Fibroblast of the aortic adventitia (primary cell): ENCODE results near the gene NUB1. TPM values are rescaled to one million over a fixed set of nuclear protein-coding genes. Genes with fewer than 3 reads are reported as not detected.

Source experiments
- DNase-seq: peaks from one replicate; pipeline ENCODE4 v3.0.0-alpha.2; 2010; ENCODE audit warnings: low read depth
- H3K4me3 ChIP-seq: 2 replicates; pipeline ENCODE4 v1.5.1; 2011; ENCODE audit warnings: low read depth, mild to moderate bottlenecking, control low read depth, low read length, moderate library complexity
- CTCF ChIP-seq: IDR thresholded peaks from 2 replicates; pipeline ENCODE4 v1.5.1; 2011; ENCODE audit warnings: mild to moderate bottlenecking, low read length, control low read depth, inconsistent platforms; ENCODE audit not compliant: insufficient read depth
- total RNA-seq: library from RNA; depleted of rRNA; stranded (reverse); fragments of >200 nt; gene quantifications from 2 replicates; pipeline ENCODE4 v1.2.3, GENCODE V29; 2012; ENCODE audit warnings: low replicate concordance

Gene NUB1
- total RNA-seq, 1 donor: 46.5 TPM

GRCh38 chr7:151397026-151397425 lies 55.4 kb downstream of the NUB1 start:
- TF ChIP-seq CTCF: no peak
- no peak for DNase-seq
- H3K4me3 ChIP-seq: no peak overlapping the region

- TF ChIP-seq CTCF: no peak
- no peak overlapping the region for H3K4me3 ChIP-seq
- no peak for DNase-seq
Measured at GRCh38 chr7:151398446-151399304, 57.1 kb downstream of the NUB1 start.

- DNase-seq: no peak
- H3K4me3 ChIP-seq: no peak overlapping the region
- no peak for TF ChIP-seq CTCF
Measured at GRCh38 chr7:151399305-151399601, 57.6 kb downstream of the NUB1 start.

- no peak for TF ChIP-seq CTCF
- DNase-seq: no peak
- H3K4me3 ChIP-seq: no peak overlapping the region
Measured at GRCh38 chr7:151399906-151400305, 58.3 kb downstream of the NUB1 start.

GRCh38 chr7:151400626-151401315 lies 59.2 kb downstream of the NUB1 start:
- no peak for TF ChIP-seq CTCF
- DNase-seq: no peak
- no peak overlapping the region for H3K4me3 ChIP-seq

- no peak overlapping the region for H3K4me3 ChIP-seq
- no peak for TF ChIP-seq CTCF
- DNase-seq: no peak
Measured at GRCh38 chr7:151402029-151402835, 60.6 kb downstream of the NUB1 start.
